K562 (cell line): ENCODE data around the gene PRR29.

Source experiments
- ATF7 ChIP-seq: fragments of 450-650 bp; IDR thresholded peaks from 2 replicates; pipeline ENCODE4 v1.7.1; 2014; ENCODE audit warnings: mild to moderate bottlenecking, moderate library complexity
- CBX3 ChIP-seq, 2 experiments: IDR thresholded peaks; 1 replicate in 1 of 2; 2 replicates in 1 of 2; pipeline ENCODE4 v1.6.1; 2012; ENCODE audit warnings: inconsistent platforms in 2 of 2, low read length in 2 of 2, borderline replicate concordance in 1 of 2, control low read depth in 1 of 2
- ETV6 ChIP-seq, 3 experiments: fragments of 150-350 bp in 1 of 3; sonication (generic) in 1 of 3; formaldehyde crosslinking in 1 of 3; IDR thresholded peaks; 2 replicates each; pipeline versions ENCODE4 v1.6.1 to v1.8.0; 2014 to 2022; ENCODE audit warnings: borderline replicate concordance in 2 of 3, low read depth in 2 of 3, antibody characterized with exemption in 1 of 3, low read length in 1 of 3, mild to moderate bottlenecking in 1 of 3, missing genetic modification reagents in 1 of 3
- NR2F6 ChIP-seq: fragments of 450-650 bp; formaldehyde crosslinking; IDR thresholded peaks from 2 replicates; pipeline ENCODE4 v1.4.0; 2020; ENCODE audit warnings: mild to moderate bottlenecking
- RBM39 ChIP-seq: fragments of 200-400 bp; formaldehyde crosslinking; optimal IDR thresholded peaks from 2 replicates; pipeline ENCODE3; 2018; ENCODE audit warnings: low read depth, low read length
- TAF1 ChIP-seq: IDR thresholded peaks from 2 replicates; pipeline ENCODE4 v1.6.1; 2011; ENCODE audit warnings: mild to moderate bottlenecking, low read length, moderate library complexity; ENCODE audit not compliant: insufficient read depth, control insufficient read depth, severe bottlenecking; ENCODE audit errors: extremely low read depth
- TARDBP ChIP-seq: fragments of 450-650 bp; IDR thresholded peaks from 2 replicates; pipeline ENCODE4 v1.6.1; 2016
- XRCC3 ChIP-seq: fragments of 450-650 bp; IDR thresholded peaks from 2 replicates; pipeline ENCODE4 v1.6.1; 2017; ENCODE audit warnings: mild to moderate bottlenecking, moderate library complexity
- ZC3H11A ChIP-seq: IDR thresholded peaks from 2 replicates; pipeline ENCODE4 v1.6.1; 2012; ENCODE audit warnings: low read depth, low read length, improper control_type of control experiment
- ZNF140 ChIP-seq: fragments of 250-450 bp; sonication (Bioruptor Pico); IDR thresholded peaks from 2 replicates; pipeline ENCODE4 v1.8.0; 2021; ENCODE audit warnings: moderate library complexity, mild to moderate bottlenecking, inconsistent platforms
- ZNF232 ChIP-seq: sonication (generic); formaldehyde crosslinking; IDR thresholded peaks from 2 replicates; pipeline ENCODE4 v1.8.0; 2022; ENCODE audit warnings: mild to moderate bottlenecking, missing genetic modification reagents
- ZNF324 ChIP-seq: fragments of 250-450 bp; sonication (Bioruptor Pico); IDR thresholded peaks from 2 replicates; pipeline ENCODE4 v1.4.0; 2020; ENCODE audit warnings: mild to moderate bottlenecking
- ZNF830 ChIP-seq: fragments of 250-450 bp; sonication (Bioruptor Pico); IDR thresholded peaks from 2 replicates; pipeline ENCODE4 v1.5.0; 2021; ENCODE audit warnings: mild to moderate bottlenecking
- TF ChIP-seq, protein P1 (sequence below), 3 experiments: IDR thresholded peaks in 2 of 3; conservative IDR thresholded peaks in 1 of 3; 2 replicates each; pipeline ENCODE4 v1.5.1; 2011 to 2012; ENCODE audit warnings: low read length in 3 of 3, mild to moderate bottlenecking in 3 of 3, control low read depth in 2 of 3, improper control_type of control experiment in 1 of 3, inconsistent platforms in 1 of 3, low read depth in 1 of 3, mixed read lengths in 1 of 3, moderate library complexity in 1 of 3; ENCODE audit not compliant: insufficient read depth in 2 of 3

DNA sequence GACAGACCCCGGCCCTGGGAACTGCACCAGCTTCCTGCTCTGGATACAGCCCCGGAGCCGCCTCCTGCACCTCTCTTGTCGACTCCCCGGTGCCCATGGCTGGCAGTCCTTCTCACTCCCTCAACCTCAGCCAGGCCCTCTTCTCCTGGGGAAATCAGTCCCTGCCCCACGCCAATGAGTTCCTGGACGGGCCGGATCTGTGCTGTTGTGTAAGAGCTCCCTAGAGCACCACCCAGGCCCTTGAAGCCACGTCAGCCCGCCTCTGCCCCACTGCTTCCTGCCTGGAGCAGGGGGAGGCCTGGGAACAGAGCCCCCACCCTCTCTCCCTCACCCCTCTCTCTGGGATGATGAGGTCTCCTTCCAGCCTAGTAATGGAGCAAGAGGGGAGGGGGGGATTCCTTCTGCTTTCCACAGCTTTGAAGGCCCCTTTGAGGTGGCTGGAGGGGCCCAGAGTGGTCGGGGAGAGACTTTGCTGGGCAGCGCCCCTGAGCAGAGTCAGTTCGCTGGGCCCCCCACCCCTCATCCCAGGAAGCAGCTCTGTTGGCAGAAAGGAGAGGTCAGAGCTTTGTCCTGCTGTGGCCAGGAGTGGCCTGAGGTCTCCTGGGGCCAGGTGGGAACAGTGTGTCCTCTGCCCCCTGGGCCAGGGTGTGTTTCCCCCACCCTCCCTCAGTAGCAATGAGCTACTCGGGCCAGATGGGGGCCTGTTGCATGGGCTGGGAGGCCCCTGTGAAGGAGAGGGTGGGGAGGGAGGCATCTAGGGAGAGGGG is 3.8 kb downstream of the PRR29 start:
- no peak for TF ChIP-seq ZC3H11A
- TF ChIP-seq ZNF140 (CRISPR knock-in tag): no peak
- no peak for TF ChIP-seq RBM39
- no peak for TF ChIP-seq XRCC3
- no peak for TF ChIP-seq ZNF232
- TF ChIP-seq ETV6 (IDR thresholded peaks at IDR 0.05; ENCODE audit: borderline replicate concordance in 1 of 2, low read depth in 2 of 2, low read length in 1 of 2): no peak
- TF ChIP-seq ETV6 (CRISPR knock-in tag; IDR thresholded peaks at IDR 0.05; ENCODE audit: borderline replicate concordance): no peak
- TF ChIP-seq TARDBP: no peak
- TF ChIP-seq ZNF324 (CRISPR knock-in tag): no peak
- no peak for TF ChIP-seq CBX3 (IDR thresholded peaks at IDR 0.05; ENCODE audit: borderline replicate concordance in 1 of 2, low read length in 2 of 2)
- TF ChIP-seq ZNF830: no peak
- TF ChIP-seq TAF1: no peak
- no peak for TF ChIP-seq NR2F6 (CRISPR knock-in tag)
- no peak for TF ChIP-seq ATF7
- TF ChIP-seq, protein P1, sequence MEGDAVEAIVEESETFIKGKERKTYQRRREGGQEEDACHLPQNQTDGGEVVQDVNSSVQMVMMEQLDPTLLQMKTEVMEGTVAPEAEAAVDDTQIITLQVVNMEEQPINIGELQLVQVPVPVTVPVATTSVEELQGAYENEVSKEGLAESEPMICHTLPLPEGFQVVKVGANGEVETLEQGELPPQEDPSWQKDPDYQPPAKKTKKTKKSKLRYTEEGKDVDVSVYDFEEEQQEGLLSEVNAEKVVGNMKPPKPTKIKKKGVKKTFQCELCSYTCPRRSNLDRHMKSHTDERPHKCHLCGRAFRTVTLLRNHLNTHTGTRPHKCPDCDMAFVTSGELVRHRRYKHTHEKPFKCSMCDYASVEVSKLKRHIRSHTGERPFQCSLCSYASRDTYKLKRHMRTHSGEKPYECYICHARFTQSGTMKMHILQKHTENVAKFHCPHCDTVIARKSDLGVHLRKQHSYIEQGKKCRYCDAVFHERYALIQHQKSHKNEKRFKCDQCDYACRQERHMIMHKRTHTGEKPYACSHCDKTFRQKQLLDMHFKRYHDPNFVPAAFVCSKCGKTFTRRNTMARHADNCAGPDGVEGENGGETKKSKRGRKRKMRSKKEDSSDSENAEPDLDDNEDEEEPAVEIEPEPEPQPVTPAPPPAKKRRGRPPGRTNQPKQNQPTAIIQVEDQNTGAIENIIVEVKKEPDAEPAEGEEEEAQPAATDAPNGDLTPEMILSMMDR (IDR thresholded peaks at IDR 0.05 in 2 of 3, conservative IDR thresholded peaks at IDR 0.05 in 1 of 3; ENCODE audit: insufficient read depth in 2 of 3, low read depth in 1 of 3, low read length in 3 of 3): no peak
